HG03469 (cell line): ENCODE measurements around the gene LRRN2.

Experiments
- ATAC-seq: cut with Tn5 transposase; IDR thresholded peaks from one replicate; pipeline ENCODE4 v1.9.1; 2021; ENCODE audit warnings: mild to moderate bottlenecking, moderate library complexity, moderate number of reproducible peaks; ENCODE audit not compliant: unreplicated experiment

Gene LRRN2

GRCh38 chr1:204605791-204606190, 79.7 kb downstream of the LRRN2 start:
- ATAC-seq, result no peak

- no peak for ATAC-seq
These were observed 82.5 kb downstream of the LRRN2 start for GRCh38 chr1:204602871-204603542.

GRCh38 chr1:204602111-204602579, 83.4 kb downstream of the LRRN2 start:
- no peak for ATAC-seq

- ATAC-seq, result no peak
These were observed 84.6 kb downstream of the LRRN2 start for GRCh38 chr1:204600968-204601367.

GRCh38 chr1:204600203-204600602, 85.3 kb downstream of the LRRN2 start:
- no peak for ATAC-seq

- no peak for ATAC-seq
These were observed 85.9 kb downstream of the LRRN2 start for GRCh38 chr1:204599596-204599995.

GRCh38 chr1:204599098-204599497, 86.4 kb downstream of the LRRN2 start:
- no peak for ATAC-seq

GRCh38 chr1:204598319-204598969, 87.1 kb downstream of the LRRN2 start:
- no peak for ATAC-seq

- no peak for ATAC-seq
These were observed 93.1 kb downstream of the LRRN2 start for GRCh38 chr1:204592246-204592948.

- ATAC-seq, result no peak
These were observed 94.0 kb downstream of the LRRN2 start for GRCh38 chr1:204591473-204592090.

- ATAC-seq, result no peak
These were observed 96.0 kb downstream of the LRRN2 start for GRCh38 chr1:204589409-204590038.

- no peak for ATAC-seq
These were observed 96.7 kb downstream of the LRRN2 start for GRCh38 chr1:204588826-204589225.

- ATAC-seq, result no peak
These were observed 97.9 kb downstream of the LRRN2 start for GRCh38 chr1:204587621-204588020.

- no peak for ATAC-seq
These were observed 100.7 kb downstream of the LRRN2 start for GRCh38 chr1:204584699-204585372.

GRCh38 chr1:204583909-204584632, 101.5 kb downstream of the LRRN2 start:
- ATAC-seq, result no peak

GRCh38 chr1:204581759-204582158, 103.8 kb downstream of the LRRN2 start:
- no peak for ATAC-seq

- no peak for ATAC-seq
These were observed 104.7 kb downstream of the LRRN2 start for GRCh38 chr1:204580862-204581261.

GRCh38 chr1:204579681-204580080, 105.9 kb downstream of the LRRN2 start:
- no peak for ATAC-seq

GRCh38 chr1:204578867-204579664, 106.5 kb downstream of the LRRN2 start:
- ATAC-seq, result no peak
